Activated CD8-positive, alpha-beta memory T cell treated with anti-CD3 and anti-CD28 coated beads for 48 hours (primary cell): ENCODE measurements around the gene UBE3C.
"Not testable (repeated sequence)": the region's sequence is repeated elsewhere in the genome, so short reads cannot be mapped to it uniquely, and the experiment has no call there.

Experiments
- DNase-seq, 3 experiments: peaks; one replicate each; pipeline ENCODE4 v3.0.0-alpha.2; 2020; ENCODE audit warnings: low read depth in 2 of 3, low spot score in 2 of 3

Gene UBE3C

GRCh38 chr7:157138424-157139110, at the start of gene UBE3C:
UBE3C (plus strand) TSS chr7:157138926; CDS start chr7:157139273, 347 bp downstream.
- peak; percentile 69 to 76 (median 75) for DNase-seq

DNA sequence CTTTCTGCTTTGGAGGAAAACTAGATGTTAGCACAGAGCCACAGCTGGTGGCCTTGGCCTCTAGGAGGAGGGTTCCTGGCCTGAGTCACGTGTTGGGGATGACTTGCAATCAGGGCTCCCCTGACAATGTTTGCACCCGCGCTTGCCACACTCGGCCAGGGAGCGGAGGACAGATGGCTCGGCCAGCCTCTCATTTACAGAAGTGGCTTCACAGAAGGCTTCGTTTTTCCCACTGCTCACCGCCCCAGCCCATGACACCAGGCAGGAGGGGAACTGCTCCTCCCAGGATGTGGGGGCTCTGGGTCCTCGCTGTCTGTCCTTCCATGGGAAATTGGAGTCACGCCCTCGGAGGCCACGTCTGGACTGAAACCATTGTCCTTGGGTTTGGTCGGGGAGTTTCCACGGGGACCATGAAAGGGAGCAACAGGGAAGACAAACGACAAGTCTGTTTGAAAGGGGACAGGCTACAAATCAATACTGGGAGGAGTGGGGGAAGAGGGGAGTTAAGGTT, 49.6 kb upstream of the UBE3C start:
- no peak for DNase-seq

DNA sequence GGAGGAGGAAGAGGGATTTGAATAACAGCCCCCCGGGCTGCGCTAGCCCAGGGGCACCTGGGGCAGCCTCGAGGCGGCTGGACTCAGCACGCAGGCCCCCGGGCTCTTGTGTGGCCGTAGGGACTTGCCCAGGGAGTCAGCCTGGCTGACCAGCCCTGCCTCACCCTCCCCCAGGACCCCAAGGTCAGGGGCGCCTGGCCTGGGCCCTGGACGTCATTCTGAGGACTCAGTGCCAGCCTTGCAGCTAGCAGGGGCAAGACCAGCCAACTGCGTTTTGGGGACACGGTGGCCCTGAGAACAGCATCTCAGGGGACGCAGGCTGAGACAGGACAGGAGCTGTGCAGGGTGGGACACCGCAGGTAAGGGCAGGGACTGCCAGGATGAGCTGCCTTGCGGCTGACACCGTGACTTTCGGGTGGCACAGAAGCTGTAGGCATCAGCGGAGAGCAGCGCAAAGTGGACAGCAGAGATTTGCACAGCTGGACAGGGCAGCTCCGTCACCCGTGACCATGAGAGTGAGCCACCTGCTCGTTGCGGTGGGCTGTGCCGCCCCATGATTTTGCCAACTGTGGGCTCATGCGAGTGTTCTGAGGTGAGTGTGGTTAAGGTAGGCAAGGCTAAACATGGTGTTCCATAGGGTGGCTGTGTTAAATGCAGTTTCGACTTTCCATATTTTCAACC, 48.1 kb upstream of the UBE3C start:
- DNase-seq, result no peak

DNA sequence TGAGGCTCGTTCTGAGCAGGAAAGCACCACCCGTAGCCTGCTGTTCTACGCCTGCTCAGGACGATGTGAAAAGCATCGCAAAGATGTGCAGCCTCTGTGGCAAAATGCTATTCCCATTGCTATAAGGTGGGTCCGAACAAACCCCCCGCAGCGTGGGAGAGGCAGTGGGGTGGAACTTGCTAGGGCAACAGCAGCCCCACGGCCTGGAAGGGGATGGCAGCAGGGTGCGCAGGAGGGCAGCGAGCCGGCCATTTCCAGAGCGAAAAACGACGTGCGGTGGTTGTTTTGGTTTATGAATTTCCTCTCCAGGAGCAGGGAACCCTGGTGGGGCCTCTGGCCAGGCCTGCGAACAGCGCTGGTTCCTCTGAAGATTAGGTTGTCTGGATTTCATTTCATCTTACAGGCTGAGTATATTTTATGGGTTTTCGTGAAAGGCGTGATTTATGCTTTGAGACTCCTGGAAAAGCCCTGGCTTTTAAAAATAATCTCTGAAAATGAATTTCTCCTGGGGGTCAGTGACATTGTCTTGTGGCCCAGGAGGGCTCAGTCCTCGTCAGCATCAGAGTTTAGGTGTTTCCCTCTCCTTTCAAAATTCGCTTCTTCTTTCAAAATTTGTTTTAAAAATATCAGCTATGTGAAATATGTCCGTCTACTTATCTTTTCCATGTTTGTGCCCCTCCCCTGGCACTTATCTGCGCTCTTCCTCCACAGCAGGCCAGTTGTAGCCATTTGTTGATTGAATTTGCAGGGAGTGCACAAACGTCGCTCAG, 42.3 kb upstream of the UBE3C start:
- no peak for DNase-seq

DNA sequence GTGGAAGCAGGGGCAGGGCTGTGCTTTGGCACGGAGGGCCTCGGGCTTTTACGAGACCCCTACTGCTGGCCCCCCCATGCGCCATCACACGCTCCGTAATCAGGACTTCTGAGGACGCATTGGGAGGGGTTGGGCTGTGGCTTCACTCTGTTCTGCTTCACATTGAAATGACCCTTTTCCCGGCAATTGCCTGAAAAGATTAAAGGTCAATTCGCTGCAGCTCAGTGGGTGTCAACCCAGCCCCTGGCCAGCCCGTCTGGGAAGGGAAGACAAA, 41.7 kb upstream of the UBE3C start:
- no peak for DNase-seq

GRCh38 chr7:157097569-157097968, 41.2 kb upstream of the UBE3C start:
- DNase-seq, result no peak

DNA sequence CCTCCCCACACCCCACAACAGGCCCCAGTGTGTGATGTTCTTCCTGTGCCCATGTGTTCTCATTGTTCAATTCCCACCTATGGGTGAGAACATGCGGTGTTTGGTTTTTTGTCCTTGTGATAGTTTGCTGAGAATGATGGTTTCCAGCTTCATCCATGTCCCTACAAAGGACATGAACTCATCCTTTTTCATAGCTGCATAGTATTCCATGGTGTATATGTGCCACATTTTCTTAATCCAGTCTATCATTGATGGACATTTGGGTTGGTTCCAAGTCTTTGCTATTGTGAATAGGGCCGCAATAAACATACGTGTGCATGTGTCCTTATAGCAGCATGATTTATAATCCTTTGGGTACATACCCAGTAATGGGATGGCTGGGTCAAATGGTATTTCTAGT, 38.7 kb upstream of the UBE3C start:
- DNase-seq, result not testable (repeated sequence)

- DNase-seq, result not testable (repeated sequence)
These were observed 35.1 kb upstream of the UBE3C start for GRCh38 chr7:157103641-157104040.

DNA sequence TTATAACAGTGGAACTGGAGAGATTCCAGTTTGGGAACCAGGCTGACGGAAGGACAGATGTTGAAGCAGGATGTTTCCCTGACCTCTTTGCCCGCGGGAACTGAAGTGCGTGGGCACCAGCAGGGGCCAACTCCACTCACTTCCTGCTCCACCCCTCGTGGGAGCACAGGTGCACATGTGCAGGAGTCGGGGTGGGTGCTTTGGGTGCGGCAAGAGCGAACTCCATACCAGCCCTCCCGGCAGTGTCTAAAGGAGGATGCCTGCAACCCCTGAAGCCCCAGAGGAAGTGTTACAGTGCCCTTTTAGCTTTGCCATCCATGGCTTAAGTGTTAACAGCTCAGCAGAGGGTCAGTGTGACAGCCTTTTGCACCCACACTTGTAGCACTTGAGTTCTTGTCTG, 27.4 kb upstream of the UBE3C start:
- DNase-seq, result no peak

- no peak for DNase-seq
These were observed 26.0 kb upstream of the UBE3C start for GRCh38 chr7:157112706-157113105.

GRCh38 chr7:157113607-157114006, 25.1 kb upstream of the UBE3C start:
- DNase-seq, result no peak

- no peak for DNase-seq
These were observed 22.0 kb upstream of the UBE3C start for GRCh38 chr7:157116762-157117161.

- DNase-seq, result no peak
These were observed 20.9 kb upstream of the UBE3C start for GRCh38 chr7:157117796-157118195.

GRCh38 chr7:157120181-157120580, 18.5 kb upstream of the UBE3C start:
- DNase-seq, result no peak

GRCh38 chr7:157121184-157121715, 17.5 kb upstream of the UBE3C start:
- DNase-seq, result no peak

GRCh38 chr7:157122800-157123495, 15.8 kb upstream of the UBE3C start:
- DNase-seq, result no peak

GRCh38 chr7:157124690-157125089, 14.0 kb upstream of the UBE3C start:
- no peak for DNase-seq

DNA sequence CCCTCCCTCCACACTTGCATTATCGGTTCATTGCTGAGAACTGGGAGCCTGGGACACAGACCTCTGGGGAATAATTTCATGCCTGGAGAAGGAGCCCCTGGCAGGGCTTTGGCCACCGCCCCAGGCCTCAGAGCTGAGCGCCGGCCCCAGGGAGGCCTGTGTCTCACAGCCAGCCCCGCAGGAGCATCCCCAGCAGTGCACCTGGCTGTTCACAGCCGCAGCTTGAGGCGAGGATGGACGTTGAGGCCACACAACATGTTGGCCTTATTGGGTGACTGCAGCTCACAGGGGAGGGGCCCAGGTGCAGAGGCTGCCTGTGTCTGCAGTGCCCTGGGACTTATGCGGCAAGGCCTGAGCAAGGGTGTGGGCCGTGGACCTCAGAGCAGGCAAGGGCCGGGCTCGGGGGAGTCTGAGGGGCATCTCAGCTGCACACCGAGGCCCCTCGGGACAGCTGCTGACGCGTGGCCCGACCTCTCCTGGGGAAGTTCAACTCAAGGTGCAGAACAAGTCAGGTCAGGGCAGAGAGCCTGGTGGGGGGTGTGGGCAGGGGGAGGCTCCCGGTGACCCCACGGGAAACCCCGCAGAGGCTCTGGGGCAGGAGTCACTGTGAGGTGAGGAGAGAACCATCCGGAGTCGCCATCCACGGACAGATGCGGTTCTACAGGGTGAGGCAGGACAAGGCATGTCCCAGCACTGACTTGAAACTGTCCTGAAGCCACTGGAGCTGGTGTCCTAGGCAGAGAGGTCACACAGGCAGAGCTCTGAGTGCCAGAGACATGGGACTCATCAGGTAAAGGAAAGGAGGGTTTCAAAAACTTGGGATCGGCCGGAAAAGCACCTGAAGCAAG, 13.1 kb upstream of the UBE3C start:
- no peak for DNase-seq

DNA sequence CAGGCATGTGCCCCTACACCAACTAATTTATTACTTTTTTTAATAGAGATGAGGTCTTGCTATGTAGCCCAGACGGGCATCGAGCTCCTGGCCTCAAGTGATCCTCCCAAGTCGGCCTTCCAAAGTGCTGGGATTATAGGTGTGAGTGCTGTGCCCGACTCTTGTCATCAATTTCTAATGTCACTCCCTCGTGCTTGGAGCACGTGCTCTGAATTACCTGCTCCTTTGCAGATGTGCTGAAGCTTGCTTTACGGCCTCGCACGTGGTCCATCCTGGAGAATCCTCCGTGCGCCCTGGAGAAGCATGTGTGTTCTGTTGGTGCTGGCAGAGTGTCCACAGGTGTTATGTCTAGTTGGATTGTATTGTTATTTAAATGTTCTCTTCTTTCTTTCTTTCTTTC, 11.8 kb upstream of the UBE3C start:
- DNase-seq, result no peak

DNA sequence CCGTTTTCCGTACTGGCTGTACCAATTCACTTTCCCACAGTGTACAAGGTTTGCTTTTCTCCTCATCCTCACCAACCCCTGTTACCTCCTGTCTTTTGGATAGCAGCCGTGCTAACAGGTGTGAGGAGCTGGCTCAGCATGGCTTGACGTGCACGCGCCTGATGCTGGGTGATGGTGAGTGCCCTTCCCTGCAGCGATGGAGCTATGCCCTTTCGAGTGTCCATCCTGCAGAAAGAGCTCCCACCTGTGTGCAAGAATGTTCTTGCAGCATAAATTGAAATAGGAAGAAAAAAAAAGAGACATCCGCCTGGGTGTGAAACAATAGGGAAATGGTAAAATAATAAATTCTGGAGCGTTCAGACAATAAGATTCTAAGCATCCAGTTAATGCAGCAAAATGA, 9.5 kb upstream of the UBE3C start:
- DNase-seq, result no peak
